NT2/D1 (cell line): ENCODE data around the gene HPCAL4.

ENCODE experiments used
- SUZ12 ChIP-seq: IDR thresholded peaks from 2 replicates; pipeline ENCODE4 v1.6.1; 2011; ENCODE audit not compliant: insufficient read length, insufficient read depth; ENCODE audit errors: extremely low read depth
- ZNF274 ChIP-seq: IDR thresholded peaks from 2 replicates; pipeline ENCODE4 v1.6.1; 2011; ENCODE audit warnings: mild to moderate bottlenecking, low read depth, low read length

- no peak for TF ChIP-seq ZNF274
- no peak for TF ChIP-seq SUZ12
These were observed 40.8 kb downstream of the HPCAL4 start for GRCh38 chr1:39650431-39650830.
